ENCODE results near the gene TBATA. TPM values are rescaled to one million over a fixed set of nuclear protein-coding genes. Genes with fewer than 3 reads are reported as not detected.
A peak's percentile ranks its signal among the peaks of the same experiment; 100 is the strongest.

TBATA gene
- total and polyA plus RNA-seq, 4 donors, result not detected

GRCh38 chr10:70779511-70780369 is 5.4 kb downstream of the TBATA start:
- H3K4me1 ChIP-seq (ENCODE audit: control insufficient read depth in 4 of 4, insufficient read depth in 4 of 4, low read length in 3 of 4), result no peaks in the 10 kb centered on the region
- H3K27me3 ChIP-seq (ENCODE audit: control insufficient read depth in 4 of 4, insufficient read depth in 4 of 4, low read length in 3 of 4), result no peaks in the 10 kb centered on the region
- WGBS, result 77% methylated on average over 16 of the region's 16 CpGs
- H3K9me3 ChIP-seq (ENCODE audit: control insufficient read depth in 4 of 4, low read length in 3 of 4), result no peaks in the 10 kb centered on the region
- no peak overlapping the region for H3K4me3 ChIP-seq (ENCODE audit: low read depth in 1 of 3, low read length in 3 of 3)
- H3K9ac ChIP-seq (ENCODE audit: low read depth in 1 of 2, low read length in 2 of 2), result no peak overlapping the region
- DNase-seq (ENCODE audit: low spot score), result peak; percentile 27
- no peak overlapping the region for H3K27ac ChIP-seq (ENCODE audit: low read depth in 1 of 2, low read length in 2 of 2)
- TF ChIP-seq RAD21 (IDR thresholded peaks at IDR 0.05), result no peak
- TF ChIP-seq HNF4G (IDR thresholded peaks at IDR 0.05), result no peak
- no peak for TF ChIP-seq YY1 (IDR thresholded peaks at IDR 0.05)
- no peak for TF ChIP-seq GABPA (IDR thresholded peaks at IDR 0.05 in 1 of 2, conservative IDR thresholded peaks at IDR 0.05 in 1 of 2)
- no peak for TF ChIP-seq FOXA1 (IDR thresholded peaks at IDR 0.05)
- TF ChIP-seq, protein P1, sequence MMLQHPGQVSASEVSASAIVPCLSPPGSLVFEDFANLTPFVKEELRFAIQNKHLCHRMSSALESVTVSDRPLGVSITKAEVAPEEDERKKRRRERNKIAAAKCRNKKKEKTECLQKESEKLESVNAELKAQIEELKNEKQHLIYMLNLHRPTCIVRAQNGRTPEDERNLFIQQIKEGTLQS (IDR thresholded peaks at IDR 0.05), result no peak
- no peak for TF ChIP-seq SP1 (IDR thresholded peaks at IDR 0.05)
- TF ChIP-seq, protein P2, sequence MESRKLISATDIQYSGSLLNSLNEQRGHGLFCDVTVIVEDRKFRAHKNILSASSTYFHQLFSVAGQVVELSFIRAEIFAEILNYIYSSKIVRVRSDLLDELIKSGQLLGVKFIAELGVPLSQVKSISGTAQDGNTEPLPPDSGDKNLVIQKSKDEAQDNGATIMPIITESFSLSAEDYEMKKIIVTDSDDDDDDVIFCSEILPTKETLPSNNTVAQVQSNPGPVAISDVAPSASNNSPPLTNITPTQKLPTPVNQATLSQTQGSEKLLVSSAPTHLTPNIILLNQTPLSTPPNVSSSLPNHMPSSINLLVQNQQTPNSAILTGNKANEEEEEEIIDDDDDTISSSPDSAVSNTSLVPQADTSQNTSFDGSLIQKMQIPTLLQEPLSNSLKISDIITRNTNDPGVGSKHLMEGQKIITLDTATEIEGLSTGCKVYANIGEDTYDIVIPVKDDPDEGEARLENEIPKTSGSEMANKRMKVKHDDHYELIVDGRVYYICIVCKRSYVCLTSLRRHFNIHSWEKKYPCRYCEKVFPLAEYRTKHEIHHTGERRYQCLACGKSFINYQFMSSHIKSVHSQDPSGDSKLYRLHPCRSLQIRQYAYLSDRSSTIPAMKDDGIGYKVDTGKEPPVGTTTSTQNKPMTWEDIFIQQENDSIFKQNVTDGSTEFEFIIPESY (IDR thresholded peaks at IDR 0.05), result no peak
- TF ChIP-seq RXRA (IDR thresholded peaks at IDR 0.05), result no peak
- no peak for TF ChIP-seq NR2F2 (IDR thresholded peaks at IDR 0.05)
- TF ChIP-seq, protein P3, sequence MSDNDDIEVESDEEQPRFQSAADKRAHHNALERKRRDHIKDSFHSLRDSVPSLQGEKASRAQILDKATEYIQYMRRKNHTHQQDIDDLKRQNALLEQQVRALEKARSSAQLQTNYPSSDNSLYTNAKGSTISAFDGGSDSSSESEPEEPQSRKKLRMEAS (IDR thresholded peaks at IDR 0.05), result no peak
- TF ChIP-seq JUND (IDR thresholded peaks at IDR 0.05), result no peak
- no peak for TF ChIP-seq FOXA2 (IDR thresholded peaks at IDR 0.05)
- H3K36me3 ChIP-seq (ENCODE audit: control insufficient read depth in 4 of 4, insufficient read depth in 3 of 4, low read depth in 1 of 4, low read length in 3 of 4), result no peaks in the 10 kb centered on the region

- H3K27ac ChIP-seq (ENCODE audit: low read depth in 1 of 2, low read length in 2 of 2), result no peak overlapping the region
- WGBS, result 87% methylated on average over 2 of the region's 2 CpGs
Measured at GRCh38 chr10:70779088-70779487, 6.1 kb downstream of the TBATA start.

GRCh38 chr10:70778267-70778924 is 6.8 kb downstream of the TBATA start:
- no peaks in the 10 kb centered on the region for H3K4me1 ChIP-seq (ENCODE audit: control insufficient read depth in 4 of 4, insufficient read depth in 4 of 4, low read length in 3 of 4)
- no peak for TF ChIP-seq GABPA (IDR thresholded peaks at IDR 0.05 in 1 of 2, conservative IDR thresholded peaks at IDR 0.05 in 1 of 2)
- TF ChIP-seq, protein P1 (IDR thresholded peaks at IDR 0.05), result no peak
- no peak for TF ChIP-seq EGR1 (IDR thresholded peaks at IDR 0.05; ENCODE audit: low read depth in 2 of 2)
- TF ChIP-seq TAF1 (conservative IDR thresholded peaks at IDR 0.05), result no peak
- no peak for TF ChIP-seq YY1 (IDR thresholded peaks at IDR 0.05)
- 77% methylated on average over 9 of the region's 9 CpGs for WGBS
- H3K9ac ChIP-seq (ENCODE audit: low read depth in 1 of 2, low read length in 2 of 2), result no peak overlapping the region
- DNase-seq (ENCODE audit: low spot score), result peak; percentile 32
- H3K27ac ChIP-seq (ENCODE audit: low read depth in 1 of 2, low read length in 2 of 2), result no peak overlapping the region
- H3K36me3 ChIP-seq (ENCODE audit: control insufficient read depth in 4 of 4, insufficient read depth in 3 of 4, low read depth in 1 of 4, low read length in 3 of 4), result no peaks in the 10 kb centered on the region
- H3K9me3 ChIP-seq (ENCODE audit: control insufficient read depth in 4 of 4, low read length in 3 of 4), result no peaks in the 10 kb centered on the region
- H3K27me3 ChIP-seq (ENCODE audit: control insufficient read depth in 4 of 4, insufficient read depth in 4 of 4, low read length in 3 of 4), result no peaks in the 10 kb centered on the region
- no peak overlapping the region for H3K4me3 ChIP-seq (ENCODE audit: low read depth in 1 of 3, low read length in 3 of 3)

More at GRCh38 chr10:70779088-70779487, 6.1 kb downstream of the TBATA start:
- TF ChIP-seq RAD21 (IDR thresholded peaks at IDR 0.05), result no peak
- no peak for TF ChIP-seq RXRA (IDR thresholded peaks at IDR 0.05)
- Histone ChIP-seq H3K4me1 (ENCODE audit: control insufficient read depth in 4 of 4, insufficient read depth in 4 of 4, low read length in 3 of 4) (no peaks in the 10 kb centered on the region), H3K36me3 (ENCODE audit: control insufficient read depth in 4 of 4, insufficient read depth in 3 of 4, low read depth in 1 of 4, low read length in 3 of 4) (no peaks in the 10 kb centered on the region), H3K9me3 (ENCODE audit: control insufficient read depth in 4 of 4, low read length in 3 of 4) (no peaks in the 10 kb centered on the region), H3K9ac (ENCODE audit: low read depth in 1 of 2, low read length in 2 of 2) (no peak overlapping the region), H3K27me3 (ENCODE audit: control insufficient read depth in 4 of 4, insufficient read depth in 4 of 4, low read length in 3 of 4) (no peaks in the 10 kb centered on the region), H3K4me3 (ENCODE audit: low read depth in 1 of 3, low read length in 3 of 3) (no peak overlapping the region)
- no peak for DNase-seq (ENCODE audit: low spot score)

All from liver (tissue), 9 donors.